ENCODE results near the gene TMOD1.
A peak's percentile ranks its signal among the peaks of the same experiment; 100 is the strongest.
"Not testable (repeated sequence)": the region's sequence is repeated elsewhere in the genome, so short reads cannot be mapped to it uniquely, and the experiment has no call there.

The TMOD1 gene

DNA sequence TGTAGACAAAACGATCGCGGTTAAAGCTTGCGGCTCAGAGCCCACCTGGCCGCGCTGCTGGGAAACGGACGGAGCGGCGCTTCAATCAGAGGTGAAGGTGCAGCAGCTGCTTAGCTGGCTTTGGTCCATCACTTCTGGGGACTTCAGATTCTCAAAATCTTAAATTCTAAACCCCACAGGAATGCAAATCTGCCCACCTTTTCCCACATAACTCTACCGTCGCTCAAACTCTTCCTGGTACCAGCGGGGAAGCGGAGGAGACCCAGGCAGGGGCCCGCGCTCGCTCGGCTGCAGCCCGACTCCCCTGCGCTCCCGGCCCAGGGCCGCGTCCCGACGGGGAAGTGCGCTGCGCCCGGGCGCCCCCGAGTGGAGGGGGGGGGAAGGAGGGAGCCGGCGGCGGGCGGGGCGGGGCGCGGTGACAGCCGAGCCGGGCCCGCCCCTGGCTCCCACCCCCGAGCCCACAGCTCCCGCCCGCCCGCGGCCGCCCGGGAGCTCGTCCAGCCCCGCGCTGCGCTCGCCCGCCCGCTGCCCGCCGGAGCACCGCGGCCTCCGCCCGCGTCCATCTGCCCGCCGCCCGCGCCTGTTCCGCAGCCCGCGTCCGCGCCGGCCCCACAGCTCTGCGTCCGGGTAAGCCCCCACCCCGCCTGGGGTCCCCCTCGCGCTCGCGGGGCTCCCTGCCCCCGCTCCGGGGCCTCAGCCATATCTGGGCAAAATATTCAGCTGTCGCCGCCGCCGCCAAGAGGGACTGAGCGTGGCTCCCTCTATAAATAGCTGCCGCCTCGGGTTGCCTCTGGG, at the start of gene TMOD1:
Gene TMOD1, plus strand, starts transcription at position 490 of the 795 bp plus-strand sequence. CDS start 22,523 bp downstream, outside the sequence.
- DNase-seq (ENCODE audit: low spot score) = peak; percentile 57

DNA sequence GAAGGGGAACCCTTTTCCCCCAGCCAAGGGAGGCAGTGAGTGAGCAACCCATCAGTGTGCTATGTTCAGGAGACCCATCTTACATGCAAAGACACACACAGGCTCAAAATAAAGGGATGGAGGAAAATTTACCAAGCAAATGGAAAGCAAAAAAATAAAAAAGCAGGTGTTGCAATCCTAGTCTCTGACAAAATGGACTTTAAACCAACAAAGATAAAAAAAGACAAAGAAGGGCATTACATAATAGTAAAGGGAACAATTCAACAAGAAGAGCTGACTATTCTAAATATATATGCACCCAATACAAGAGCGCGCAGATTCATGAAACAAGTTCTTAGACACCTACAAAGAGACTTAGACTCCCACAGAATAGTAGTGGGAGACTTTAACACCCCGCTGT, 47.9 kb upstream of the TMOD1 start:
- not testable (repeated sequence) for DNase-seq (ENCODE audit: low spot score)

DNA sequence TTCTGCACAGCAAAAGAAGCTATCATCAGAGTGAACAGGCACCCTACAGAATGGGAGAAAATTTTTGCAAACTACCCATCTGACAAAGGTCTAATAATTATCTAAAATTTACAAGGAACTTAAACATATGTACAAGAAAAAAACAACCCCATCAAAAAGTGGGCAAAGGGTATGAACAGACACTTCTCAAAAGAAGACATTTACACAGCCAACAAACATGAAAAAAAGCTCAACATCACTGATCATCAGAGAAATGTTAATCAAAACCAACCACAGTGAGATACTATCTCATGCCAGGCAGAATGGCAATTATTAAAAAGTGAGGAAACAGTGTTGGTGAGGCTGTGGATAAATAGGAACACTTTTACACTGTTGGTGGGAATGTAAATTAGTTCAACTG, 44.6 kb upstream of the TMOD1 start:
- not testable (repeated sequence) for DNase-seq (ENCODE audit: low spot score)

DNA sequence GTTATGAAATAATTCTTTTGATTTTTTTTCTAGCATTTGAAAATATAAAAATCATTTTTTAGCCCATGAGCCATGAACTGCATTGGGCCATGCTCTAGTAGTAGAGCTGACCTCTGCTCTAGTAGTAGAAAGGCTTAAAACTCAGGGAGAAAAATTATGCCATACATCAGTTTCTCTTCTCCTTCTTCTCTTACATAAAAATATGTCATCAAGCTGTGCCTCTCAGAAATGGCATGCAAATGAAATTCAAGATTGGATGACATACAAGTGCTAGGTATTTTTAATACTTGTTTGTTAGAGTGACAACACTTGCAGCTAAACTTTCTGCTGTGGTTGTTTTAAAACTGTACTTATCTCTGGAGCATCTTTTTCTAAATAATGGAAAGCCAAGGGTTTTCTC, 42.1 kb upstream of the TMOD1 start:
- DNase-seq (ENCODE audit: low spot score) = no peak

DNA sequence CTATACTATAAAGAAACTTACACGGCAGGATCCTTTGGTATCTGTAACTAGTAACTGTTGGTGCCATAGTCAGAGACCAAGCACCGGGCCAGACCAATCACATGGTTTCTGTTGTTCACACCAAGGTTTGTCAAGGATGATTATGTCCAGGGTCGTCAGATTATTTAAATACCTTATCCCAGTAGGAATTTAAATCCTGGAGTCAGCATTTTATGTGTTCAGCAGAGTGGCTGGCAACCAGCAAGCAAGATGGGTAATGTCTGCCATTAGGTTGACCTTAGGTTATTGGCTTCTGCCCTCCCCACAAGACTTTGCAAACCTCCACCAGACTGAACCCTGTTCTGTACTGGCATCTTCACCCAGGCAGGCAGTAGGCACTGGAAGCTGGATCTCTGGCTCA, 39.3 kb upstream of the TMOD1 start:
- no peak for DNase-seq (ENCODE audit: low spot score)

DNA sequence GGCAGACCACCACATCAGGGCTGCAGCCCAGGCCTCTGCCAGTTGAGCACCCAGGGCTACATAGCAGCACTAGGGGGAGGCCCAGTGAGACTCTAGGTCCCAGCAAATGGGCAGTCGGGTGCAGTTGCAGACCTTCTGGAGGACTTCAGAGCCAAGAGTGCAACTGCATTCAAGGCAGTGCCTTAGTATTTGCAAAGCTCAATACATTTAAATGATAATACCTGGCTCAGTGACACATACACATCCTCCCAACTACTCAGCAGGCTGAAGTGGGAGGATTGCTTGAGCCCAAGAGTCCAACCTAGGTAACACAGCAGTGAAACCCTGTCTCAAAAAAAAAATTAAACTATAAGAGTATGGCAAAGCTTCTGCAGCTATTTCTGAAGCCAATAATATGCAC, 38.6 kb upstream of the TMOD1 start:
- no peak for DNase-seq (ENCODE audit: low spot score)

DNA sequence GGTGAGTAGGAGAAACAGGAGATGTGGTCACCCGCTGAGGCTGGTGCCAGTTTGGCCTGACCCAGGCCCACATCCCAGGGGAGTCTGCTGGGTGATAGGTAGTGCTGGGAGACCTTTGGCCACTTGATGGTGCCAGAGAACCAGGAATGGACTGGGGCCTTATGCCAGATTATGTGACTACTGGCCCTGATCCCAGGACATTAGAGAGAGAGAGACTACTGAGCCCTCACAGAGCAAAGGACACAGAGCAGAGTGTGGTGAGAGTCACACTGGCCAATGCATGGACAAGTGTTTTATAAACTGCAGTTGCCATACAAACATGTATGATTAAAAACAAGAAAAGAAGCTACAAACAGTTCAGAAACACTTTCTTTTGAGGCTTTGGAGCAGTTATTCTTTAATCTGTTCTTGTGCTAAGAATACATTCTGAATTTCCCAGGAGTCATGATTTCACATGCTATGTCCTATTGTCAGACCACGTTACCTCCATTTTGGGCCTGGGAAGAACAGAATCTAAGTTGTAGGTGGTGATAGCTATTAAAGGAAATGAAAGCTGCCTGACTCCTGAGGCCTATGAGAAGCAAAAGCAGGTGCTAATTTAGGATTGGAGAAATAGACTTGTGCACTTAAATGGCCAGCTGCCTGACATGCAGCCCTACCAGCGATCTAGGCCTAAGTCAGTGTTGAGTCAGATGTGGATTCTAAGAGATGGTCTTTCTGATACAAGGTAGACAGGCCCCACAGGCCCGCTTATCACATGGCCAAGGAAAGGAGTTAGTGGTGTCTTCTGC, 32.6 kb upstream of the TMOD1 start:
- peak; percentile 94 for DNase-seq (ENCODE audit: low spot score)

DNA sequence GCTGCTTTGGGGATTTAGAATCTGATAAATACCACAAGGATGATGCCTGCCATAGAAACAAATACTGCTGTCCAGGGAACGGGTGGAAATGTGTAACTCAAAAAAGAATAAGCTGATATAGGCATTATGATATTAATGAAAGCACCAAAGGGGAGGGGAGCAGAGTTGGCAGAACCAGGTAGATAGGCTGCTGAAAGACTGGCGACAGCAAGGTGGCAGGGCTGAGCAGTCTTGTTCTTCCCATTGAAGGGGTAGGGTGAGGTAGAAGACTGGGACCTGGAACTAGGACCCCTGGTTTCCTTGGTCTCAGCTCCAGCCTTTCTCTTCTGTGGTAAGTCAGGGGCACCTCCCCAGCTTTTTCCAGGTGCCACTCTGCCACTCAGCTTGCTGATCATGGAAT, 31.4 kb upstream of the TMOD1 start:
- peak; percentile 58 for DNase-seq (ENCODE audit: low spot score)

DNA sequence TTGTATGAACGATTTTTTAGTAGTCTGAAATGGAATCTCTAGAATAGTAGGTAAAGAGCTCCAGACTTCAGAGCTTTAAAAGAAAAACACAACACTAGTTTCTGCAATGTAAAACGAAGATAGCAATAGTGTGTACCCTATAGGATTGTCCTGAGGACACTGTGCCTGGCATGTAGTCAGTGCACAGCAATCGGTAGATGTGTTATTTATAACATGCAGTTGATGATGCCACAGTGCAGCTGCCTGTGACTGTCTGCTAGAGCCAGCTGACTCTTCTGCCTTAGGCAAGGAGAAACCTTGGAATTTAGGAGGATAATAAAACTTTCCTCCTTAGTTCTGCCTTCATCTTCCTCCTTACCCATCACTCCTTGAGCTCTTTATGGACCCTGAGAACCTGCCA, 27.7 kb upstream of the TMOD1 start:
- DNase-seq (ENCODE audit: low spot score) = no peak

DNA sequence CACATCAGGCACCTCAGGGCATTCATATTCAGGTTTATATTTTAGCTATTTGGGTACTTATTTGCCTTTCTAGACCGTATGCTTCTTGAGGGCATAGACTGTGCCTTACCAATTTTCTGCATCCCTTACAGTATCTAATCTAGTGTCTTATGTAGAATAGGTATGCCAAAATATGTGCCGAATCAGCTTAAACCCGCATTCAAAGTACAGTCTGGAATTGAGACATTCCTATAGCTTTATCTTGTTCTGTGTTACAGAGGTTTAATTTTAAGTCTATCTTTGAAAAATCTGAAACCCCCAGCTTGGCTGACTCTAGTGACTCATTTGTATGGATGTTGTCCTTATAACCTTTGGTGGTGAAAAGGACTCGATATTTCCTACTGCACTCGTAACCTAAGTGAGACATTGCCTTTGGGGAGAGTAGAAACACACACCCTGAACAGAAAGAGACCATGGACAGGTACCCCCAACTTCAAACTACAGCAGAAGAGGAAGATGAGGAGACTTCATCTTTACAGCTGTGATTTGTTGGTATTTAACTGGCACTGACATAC, 27.0 kb upstream of the TMOD1 start:
- DNase-seq (ENCODE audit: low spot score) = no peak

DNA sequence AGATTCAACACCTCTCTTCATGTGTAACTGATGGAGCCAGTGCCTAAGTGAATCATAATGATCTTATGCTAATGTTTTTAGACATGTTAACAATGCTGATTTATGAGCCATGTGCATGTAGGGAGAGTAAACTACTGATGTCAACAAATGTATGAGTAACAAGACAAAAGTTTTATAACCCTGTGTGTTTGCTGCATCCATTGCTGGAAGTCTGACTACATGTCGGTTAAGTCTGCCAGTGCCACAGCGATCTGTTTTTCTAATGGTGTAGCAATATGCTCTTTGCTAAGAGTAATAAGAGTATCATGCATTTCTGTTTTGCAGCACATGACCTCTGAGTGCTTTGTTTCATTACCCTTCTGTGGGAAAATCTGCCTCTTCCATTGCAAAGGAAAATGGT, 26.4 kb upstream of the TMOD1 start:
- no peak for DNase-seq (ENCODE audit: low spot score)

DNA sequence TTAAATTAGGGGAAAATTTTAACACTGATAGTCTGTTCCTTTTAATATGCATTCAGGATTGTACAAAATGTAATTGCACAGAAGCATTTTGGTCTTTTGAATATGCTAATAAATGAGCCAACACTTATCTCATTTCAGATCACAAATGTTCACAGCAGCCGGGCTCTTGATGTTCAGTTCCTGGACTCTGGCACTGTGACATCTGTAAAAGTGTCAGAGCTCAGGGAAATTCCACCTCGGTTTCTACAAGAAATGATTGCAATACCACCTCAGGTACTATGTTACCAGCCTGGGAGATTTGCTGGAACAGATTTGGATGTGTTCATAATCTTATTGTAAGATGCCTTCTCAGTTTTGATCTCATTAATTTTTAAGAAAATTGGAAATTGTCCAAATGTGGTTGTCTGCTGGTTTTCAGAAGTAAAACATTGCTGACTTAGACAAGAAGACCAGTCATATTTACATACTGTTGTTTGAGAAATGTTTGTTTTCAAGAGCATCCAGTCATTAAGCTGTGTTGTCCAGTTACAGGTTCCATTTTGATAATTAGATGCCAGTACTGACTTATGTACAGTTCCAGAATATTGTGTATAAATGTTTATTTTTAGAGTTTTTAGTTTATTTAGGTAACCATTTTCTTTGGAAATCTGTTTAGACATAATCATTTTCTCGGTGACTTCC, 23.0 kb upstream of the TMOD1 start:
- DNase-seq (ENCODE audit: low spot score) = no peak

DNA sequence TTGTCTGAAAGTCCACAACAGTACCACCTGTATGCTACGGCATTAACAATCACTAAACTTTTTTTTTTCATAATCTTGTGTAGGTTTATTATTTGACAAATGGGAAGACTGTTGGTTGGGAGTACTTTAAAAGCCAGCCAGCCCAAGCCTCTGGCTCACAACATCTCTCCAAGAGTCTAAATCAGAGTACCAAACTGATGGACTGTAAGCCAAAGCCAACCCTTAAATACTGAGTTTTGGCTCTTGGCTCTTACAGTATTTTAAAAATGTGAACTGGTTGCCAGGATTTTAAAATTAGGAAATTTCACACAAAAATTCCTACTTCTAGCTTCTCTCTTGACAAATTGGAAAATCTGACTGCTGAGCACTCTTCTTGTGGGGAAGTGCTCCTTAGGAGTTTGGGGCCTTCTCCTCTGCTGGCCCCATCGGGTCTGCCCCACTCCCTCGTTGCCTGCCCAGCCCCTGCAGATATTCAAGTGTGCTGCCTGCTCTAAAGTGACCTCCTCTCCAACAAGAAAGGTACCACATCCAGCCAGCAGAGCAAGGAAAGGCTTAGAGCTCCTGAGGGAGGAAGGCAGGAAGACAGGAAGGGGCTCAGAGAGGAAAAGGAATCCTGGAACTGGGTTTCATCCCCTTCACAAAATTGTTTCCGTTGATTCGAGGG, 21.8 kb upstream of the TMOD1 start:
- no peak for DNase-seq (ENCODE audit: low spot score)

DNA sequence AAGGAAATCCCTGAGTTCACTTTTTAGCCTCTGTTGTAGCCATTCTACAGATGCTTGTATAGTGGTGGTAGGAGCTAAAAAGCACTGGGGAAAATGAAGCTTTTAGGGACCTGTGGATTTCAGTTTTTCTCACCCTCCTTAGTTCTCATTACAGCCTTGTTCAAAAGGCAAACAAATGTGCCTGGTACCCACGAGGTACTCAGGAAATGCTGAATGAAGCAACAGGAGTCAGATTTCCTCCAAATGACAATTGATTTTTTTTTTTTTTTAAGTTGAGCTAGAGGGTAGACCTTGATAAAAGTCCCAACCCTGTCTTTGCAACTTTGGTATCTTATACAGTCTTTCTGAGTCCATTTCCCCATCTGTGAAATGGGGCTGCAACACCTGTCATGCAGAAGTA, 21.3 kb upstream of the TMOD1 start:
- no peak for DNase-seq (ENCODE audit: low spot score)

DNA sequence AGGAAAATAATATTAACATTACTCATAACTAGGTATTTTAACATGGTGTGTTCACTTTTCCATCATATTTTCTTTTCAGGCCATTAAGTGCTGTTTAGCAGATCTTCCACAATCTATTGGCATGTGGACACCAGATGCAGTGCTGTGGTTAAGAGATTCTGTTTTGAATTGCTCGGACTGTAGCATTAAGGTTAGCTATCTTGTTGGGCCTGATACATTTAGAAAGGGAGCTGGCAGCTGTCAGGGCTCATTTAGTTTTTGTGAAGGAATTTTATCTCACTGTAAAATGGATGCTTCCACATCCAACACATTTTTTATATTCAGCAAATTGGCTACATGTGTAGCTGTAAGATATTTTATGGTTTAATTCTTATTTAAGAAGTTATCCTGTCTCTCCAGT, 20.7 kb upstream of the TMOD1 start:
- no peak for DNase-seq (ENCODE audit: low spot score)

DNA sequence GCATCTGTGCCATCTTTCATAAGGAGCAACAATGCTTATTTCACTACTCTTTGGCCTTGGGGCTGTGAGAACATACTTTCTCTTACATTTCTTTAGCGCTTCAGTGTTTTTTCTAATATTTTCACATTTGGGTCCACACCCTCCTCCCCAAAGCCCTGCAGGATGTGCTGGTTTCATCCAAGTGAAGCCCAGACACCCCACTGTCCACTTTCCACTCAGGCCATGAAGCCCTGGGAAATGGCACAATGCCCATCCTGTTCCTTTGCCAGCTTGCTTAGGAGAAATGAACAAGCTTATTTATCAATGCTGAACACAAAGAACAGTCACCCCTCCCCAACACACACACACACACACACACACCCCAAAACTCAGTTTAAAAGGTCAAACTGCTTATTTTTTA, 17.3 kb upstream of the TMOD1 start:
- peak; percentile 71 for DNase-seq (ENCODE audit: low spot score)

DNA sequence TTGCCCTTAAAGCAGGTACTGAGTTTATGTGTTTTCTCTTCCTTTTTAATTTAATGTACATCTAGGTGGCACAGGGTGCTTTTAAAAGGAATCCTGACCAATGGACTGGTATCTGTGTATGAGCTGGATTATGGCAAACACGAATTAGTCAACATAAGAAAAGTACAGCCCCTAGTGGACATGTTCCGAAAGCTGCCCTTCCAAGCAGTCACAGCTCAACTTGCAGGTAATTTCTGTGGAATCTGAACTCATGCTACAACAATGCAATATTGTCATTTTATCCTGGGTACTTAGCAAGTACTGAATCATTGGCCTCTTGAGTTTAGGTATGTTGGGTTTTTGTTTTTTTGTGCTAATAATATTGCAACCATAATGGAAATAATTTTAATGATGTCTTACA, 14.4 kb upstream of the TMOD1 start:
- no peak for DNase-seq (ENCODE audit: low spot score)

DNA sequence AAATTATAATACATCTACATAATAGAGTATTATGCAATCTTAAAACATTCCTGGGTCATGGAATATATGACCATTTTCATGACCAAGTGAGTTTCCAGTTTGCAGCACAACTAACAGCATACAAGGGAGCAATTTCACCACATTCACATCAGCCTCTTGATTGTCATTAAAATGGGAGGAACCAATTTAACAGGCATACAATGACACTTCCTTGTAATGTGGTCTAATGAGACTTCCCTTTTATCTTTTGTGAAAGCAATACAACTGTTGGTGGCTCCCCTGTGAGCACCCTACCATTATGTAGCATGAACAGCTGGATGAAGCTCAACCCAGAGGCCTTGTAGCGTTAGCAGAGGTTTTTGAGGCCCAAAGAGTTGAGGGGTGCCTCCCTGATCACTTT, 13.6 kb upstream of the TMOD1 start:
- DNase-seq (ENCODE audit: low spot score) = no peak

DNA sequence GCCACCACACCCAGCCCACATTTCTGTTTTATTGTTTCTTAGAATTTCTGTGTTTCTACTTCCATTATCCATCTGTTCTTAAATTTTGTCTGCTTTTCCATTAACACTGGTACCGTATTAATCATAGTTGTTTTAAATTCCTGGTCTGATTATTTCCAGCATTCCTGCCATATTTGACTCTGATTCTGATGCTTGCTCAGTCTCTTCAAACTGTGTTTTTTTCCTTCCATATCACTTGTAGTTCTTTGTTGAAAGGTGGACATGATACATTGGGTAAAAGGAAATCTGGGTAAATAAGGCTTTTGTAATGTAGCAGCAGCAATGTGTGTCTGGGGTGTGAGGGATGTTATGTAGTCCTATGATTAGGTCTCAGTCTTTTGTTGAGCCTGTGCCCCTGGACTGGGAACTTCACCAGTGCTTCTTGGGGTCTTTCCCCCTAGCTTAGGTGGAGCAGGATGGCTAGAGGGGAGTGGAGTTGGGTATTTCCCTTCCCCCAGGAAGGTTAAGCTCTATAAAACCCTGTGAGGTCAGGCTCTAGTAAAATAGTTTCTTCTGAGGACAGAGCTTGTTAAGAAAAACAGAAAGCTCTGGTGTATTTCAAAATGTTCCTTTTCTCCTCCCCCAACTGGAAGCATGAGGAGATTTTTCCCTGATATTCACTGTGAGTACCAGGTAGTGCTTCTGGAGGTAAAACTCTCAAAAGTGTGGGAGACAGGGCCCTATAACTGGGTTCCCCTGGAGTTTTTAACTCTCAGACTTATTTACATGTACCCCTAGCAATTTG, 10.1 kb upstream of the TMOD1 start:
- DNase-seq (ENCODE audit: low spot score) = no peak

DNA sequence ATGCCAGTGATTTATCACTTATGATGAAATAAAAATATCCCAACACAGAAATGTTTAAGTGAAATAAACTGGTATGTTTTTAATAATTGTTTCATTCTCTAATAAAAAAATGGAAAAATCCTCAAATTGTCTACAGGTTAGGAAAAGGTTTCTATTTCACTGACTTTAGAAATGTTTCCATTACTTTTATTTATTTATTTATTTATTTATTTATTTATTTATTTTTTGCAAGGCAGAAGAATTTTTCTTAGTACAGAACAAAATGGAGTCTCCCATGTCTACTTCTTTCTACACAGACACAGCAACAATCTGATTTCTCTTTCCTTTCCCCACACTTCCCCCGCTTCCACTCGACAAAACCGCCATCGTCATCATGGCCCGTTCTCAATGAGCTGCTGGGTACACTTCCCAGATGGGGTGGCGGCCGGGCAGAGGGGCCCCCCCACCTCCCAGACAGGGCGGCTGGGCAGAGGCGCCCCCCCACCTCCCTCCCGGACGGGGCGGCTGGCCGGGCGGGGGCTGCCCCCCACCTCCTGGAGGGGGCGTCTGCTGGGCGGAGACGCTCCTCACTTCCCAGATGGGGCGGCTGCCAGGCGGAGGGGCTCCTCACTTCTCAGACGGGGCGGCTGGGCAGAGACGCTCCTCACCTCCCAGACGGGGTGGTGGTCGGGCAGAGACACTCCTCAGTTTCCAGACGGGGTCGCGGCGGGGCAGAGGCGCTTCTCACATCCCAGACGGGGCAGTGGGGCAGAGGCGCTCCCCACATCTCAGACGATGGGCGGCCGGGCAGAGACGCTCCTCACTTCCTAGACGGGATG, 3.7 kb upstream of the TMOD1 start:
- DNase-seq (ENCODE audit: low spot score) = not testable (repeated sequence)
